Astrocyte of the spinal cord (primary cell): ENCODE measurements around the gene SLC41A2.

Source experiments
- DNase-seq: peaks from one replicate; pipeline ENCODE4 v3.0.0; 2011; ENCODE audit warnings: low read depth, low spot score
- H3K4me3 ChIP-seq: 2 replicates; pipeline ENCODE4 v1.5.1; 2011; ENCODE audit warnings: low read depth, mild to moderate bottlenecking, low read length, moderate library complexity
- CTCF ChIP-seq: IDR thresholded peaks from 2 replicates; pipeline ENCODE4 v1.5.1; 2012; ENCODE audit warnings: low read depth, mild to moderate bottlenecking, low read length, inconsistent platforms
- in situ Hi-C: cut with HindIII; loops from 2 replicates; pipeline ENCODE4 v1.10.0; 2017; ENCODE audit warnings: low sequenced_read_pairs

SLC41A2 gene

GRCh38 chr12:104958001-104958804, at the start of gene SLC41A2:
Gene SLC41A2 (minus strand): TSS chr12:104958290. CDS start chr12:104928527, 29,763 bp downstream.
- TF ChIP-seq CTCF: peak; percentile 3
- in situ Hi-C loops: no loop called here
- DNase-seq: peak; percentile 88
- peak within 1 kb of the TSS; percentile 74 for H3K4me3 ChIP-seq

- in situ Hi-C loops: no loop called here
- no peak for TF ChIP-seq CTCF
- DNase-seq: no peak
- H3K4me3 ChIP-seq: no peak overlapping the region
These were observed 43.4 kb upstream of the SLC41A2 start for GRCh38 chr12:105001476-105001875.

- no peak overlapping the region for H3K4me3 ChIP-seq
- DNase-seq: no peak
- no peak for TF ChIP-seq CTCF
- in situ Hi-C loops: no loop called here
These were observed 41.2 kb upstream of the SLC41A2 start for GRCh38 chr12:104999347-104999685.

- in situ Hi-C loops: no loop called here
- H3K4me3 ChIP-seq: no peak overlapping the region
- no peak for TF ChIP-seq CTCF
- no peak for DNase-seq
These were observed 40.6 kb upstream of the SLC41A2 start for GRCh38 chr12:104998423-104999346.

- in situ Hi-C loops: no loop called here
- H3K4me3 ChIP-seq: no peak overlapping the region
- TF ChIP-seq CTCF: no peak
- DNase-seq: no peak
These were observed 39.5 kb upstream of the SLC41A2 start for GRCh38 chr12:104997541-104997940.

- no peak overlapping the region for H3K4me3 ChIP-seq
- DNase-seq: no peak
- no peak for TF ChIP-seq CTCF
- in situ Hi-C loops: no loop called here
These were observed 36.2 kb upstream of the SLC41A2 start for GRCh38 chr12:104994336-104994735.
